Measurements from ENCODE around the gene MYO5B.

MYO5B gene

GRCh38 chr18:49966090-49966489, 228.9 kb downstream of the MYO5B start:
- WGBS (ENCODE audit: extremely low coverage, insufficient coverage, low lambda C conversion rate), result no CpG with 5 or more reads among the region's 3 CpGs

GRCh38 chr18:49963217-49963616, 231.7 kb downstream of the MYO5B start:
- H4K8ac ChIP-seq (ENCODE audit: low read depth, low read length), result no peak overlapping the region
- no peak overlapping the region for H3K9ac ChIP-seq (ENCODE audit: low read length)
- no peak overlapping the region for H2BK15ac ChIP-seq (replicated peaks; ENCODE audit: low read depth)
- H3K18ac ChIP-seq (ENCODE audit: low read length), result no peak overlapping the region
- H2AK5ac ChIP-seq (ENCODE audit: low read length), result no peak overlapping the region
- H3K4me3 ChIP-seq (ENCODE audit: low read length), result no peak overlapping the region
- no peaks in the 10 kb centered on the region for H3K79me2 ChIP-seq (ENCODE audit: control insufficient read depth, insufficient read depth, low read length)
- no peak for DNase-seq
- H3K27me3 ChIP-seq (ENCODE audit: insufficient read depth, low read length, poor library complexity), result no peaks in the 10 kb centered on the region
- no peak overlapping the region for H2BK120ac ChIP-seq (ENCODE audit: low read depth, low read length)
- no peak overlapping the region for H3K27ac ChIP-seq (ENCODE audit: low read depth, low read length)
- peaks cover 10% of the 10 kb centered on the region for H3K4me1 ChIP-seq (ENCODE audit: control insufficient read depth, low read depth, low read length)
- no peaks in the 10 kb centered on the region for H3K79me1 ChIP-seq (ENCODE audit: low read length)
- no peaks in the 10 kb centered on the region for H3K36me3 ChIP-seq (ENCODE audit: control insufficient read depth, insufficient read depth, low read length)
- H4K5ac ChIP-seq (ENCODE audit: low read length), result no peak overlapping the region
- no CpG with 5 or more reads among the region's 4 CpGs for WGBS (ENCODE audit: extremely low coverage, insufficient coverage, low lambda C conversion rate)
- no peak overlapping the region for H3K23ac ChIP-seq (ENCODE audit: low read length)
- H3K56ac ChIP-seq (ENCODE audit: low read length), result no peak overlapping the region
- H3K4ac ChIP-seq (ENCODE audit: low read depth, low read length), result no peak overlapping the region
- no peak overlapping the region for H2BK5ac ChIP-seq (ENCODE audit: low read length)
- H3K4me2 ChIP-seq (ENCODE audit: low read length), result no peak overlapping the region

More at GRCh38 chr18:49966090-49966489, 228.9 kb downstream of the MYO5B start:
- H3K18ac ChIP-seq (ENCODE audit: low read length), result no peak overlapping the region
- no peaks in the 10 kb centered on the region for H3K36me3 ChIP-seq (ENCODE audit: control insufficient read depth, insufficient read depth, low read length)
- no peak overlapping the region for H4K5ac ChIP-seq (ENCODE audit: low read length)
- no peaks in the 10 kb centered on the region for H3K79me1 ChIP-seq (ENCODE audit: low read length)
- no peak overlapping the region for H3K4me3 ChIP-seq (ENCODE audit: low read length)
- H3K79me2 ChIP-seq (ENCODE audit: control insufficient read depth, insufficient read depth, low read length), result no peaks in the 10 kb centered on the region
- DNase-seq, result no peak
- peak overlapping the region; percentile 29 for H3K56ac ChIP-seq (ENCODE audit: low read length)
- no peak overlapping the region for H3K23ac ChIP-seq (ENCODE audit: low read length)
- H3K9ac ChIP-seq (ENCODE audit: low read length), result no peak overlapping the region
- H2BK15ac ChIP-seq (replicated peaks; ENCODE audit: low read depth), result no peak overlapping the region
- H2AK5ac ChIP-seq (ENCODE audit: low read length), result no peak overlapping the region
- no peak overlapping the region for H3K27ac ChIP-seq (ENCODE audit: low read depth, low read length)
- no peak overlapping the region for H2BK5ac ChIP-seq (ENCODE audit: low read length)
- no peak overlapping the region for H2BK120ac ChIP-seq (ENCODE audit: low read depth, low read length)
- H3K27me3 ChIP-seq (ENCODE audit: insufficient read depth, low read length, poor library complexity), result no peaks in the 10 kb centered on the region
- H3K4me2 ChIP-seq (ENCODE audit: low read length), result no peak overlapping the region
- no peak overlapping the region for H3K4ac ChIP-seq (ENCODE audit: low read depth, low read length)
- no peaks in the 10 kb centered on the region for H3K4me1 ChIP-seq (ENCODE audit: control insufficient read depth, low read depth, low read length)
- H4K8ac ChIP-seq (ENCODE audit: low read depth, low read length), result no peak overlapping the region

GRCh38 chr18:49961271-49961670, 233.7 kb downstream of the MYO5B start:
- no peak overlapping the region for H2AK5ac ChIP-seq (ENCODE audit: low read length)
- no peak for DNase-seq
- H3K9ac ChIP-seq (ENCODE audit: low read length), result no peak overlapping the region
- no peak overlapping the region for H2BK120ac ChIP-seq (ENCODE audit: low read depth, low read length)
- H3K4ac ChIP-seq (ENCODE audit: low read depth, low read length), result no peak overlapping the region
- no peak overlapping the region for H2BK15ac ChIP-seq (replicated peaks; ENCODE audit: low read depth)
- H3K27me3 ChIP-seq (ENCODE audit: insufficient read depth, low read length, poor library complexity), result no peaks in the 10 kb centered on the region
- no peak overlapping the region for H3K23ac ChIP-seq (ENCODE audit: low read length)
- no CpG with 5 or more reads among the region's 2 CpGs for WGBS (ENCODE audit: extremely low coverage, insufficient coverage, low lambda C conversion rate)
- no peak overlapping the region for H4K5ac ChIP-seq (ENCODE audit: low read length)
- no peak overlapping the region for H4K8ac ChIP-seq (ENCODE audit: low read depth, low read length)
- no peaks in the 10 kb centered on the region for H3K36me3 ChIP-seq (ENCODE audit: control insufficient read depth, insufficient read depth, low read length)
- H3K27ac ChIP-seq (ENCODE audit: low read depth, low read length), result no peak overlapping the region
- H3K79me1 ChIP-seq (ENCODE audit: low read length), result no peaks in the 10 kb centered on the region
- H2BK5ac ChIP-seq (ENCODE audit: low read length), result no peak overlapping the region
- no peak overlapping the region for H3K4me2 ChIP-seq (ENCODE audit: low read length)
- H3K4me3 ChIP-seq (ENCODE audit: low read length), result no peak overlapping the region
- H3K56ac ChIP-seq (ENCODE audit: low read length), result no peak overlapping the region
- H3K79me2 ChIP-seq (ENCODE audit: control insufficient read depth, insufficient read depth, low read length), result no peaks in the 10 kb centered on the region
- peaks cover 10% of the 10 kb centered on the region for H3K4me1 ChIP-seq (ENCODE audit: control insufficient read depth, low read depth, low read length)
- H3K18ac ChIP-seq (ENCODE audit: low read length), result no peak overlapping the region

GRCh38 chr18:49960376-49960775, 234.6 kb downstream of the MYO5B start:
- Histone ChIP-seq H2BK5ac (ENCODE audit: low read length) (no peak overlapping the region), H3K4me1 (ENCODE audit: control insufficient read depth, low read depth, low read length) (peaks cover 10% of the 10 kb centered on the region), H3K9ac (ENCODE audit: low read length) (no peak overlapping the region), H3K4me3 (ENCODE audit: low read length) (no peak overlapping the region), H3K27ac (ENCODE audit: low read depth, low read length) (no peak overlapping the region), H3K36me3 (ENCODE audit: control insufficient read depth, insufficient read depth, low read length) (no peaks in the 10 kb centered on the region), H3K56ac (ENCODE audit: low read length) (no peak overlapping the region), H3K79me1 (ENCODE audit: low read length) (no peaks in the 10 kb centered on the region), H2AK5ac (ENCODE audit: low read length) (peak overlapping the region; percentile 48), H3K23ac (ENCODE audit: low read length) (no peak overlapping the region), H3K18ac (ENCODE audit: low read length) (no peak overlapping the region), H3K4ac (ENCODE audit: low read depth, low read length) (no peak overlapping the region), H4K5ac (ENCODE audit: low read length) (no peak overlapping the region), H3K79me2 (ENCODE audit: control insufficient read depth, insufficient read depth, low read length) (no peaks in the 10 kb centered on the region), H3K27me3 (ENCODE audit: insufficient read depth, low read length, poor library complexity) (no peaks in the 10 kb centered on the region), H2BK120ac (ENCODE audit: low read depth, low read length) (no peak overlapping the region), H3K4me2 (ENCODE audit: low read length) (no peak overlapping the region), H4K8ac (ENCODE audit: low read depth, low read length) (no peak overlapping the region), H2BK15ac (replicated peaks; ENCODE audit: low read depth) (no peak overlapping the region)
- WGBS (ENCODE audit: extremely low coverage, insufficient coverage, low lambda C conversion rate), result no CpG with 5 or more reads among the region's 4 CpGs
- no peak for DNase-seq

- peak overlapping the region; percentile 3 for H3K27ac ChIP-seq (ENCODE audit: low read depth, low read length)
These were observed 235.8 kb downstream of the MYO5B start for GRCh38 chr18:49959176-49959575.

GRCh38 chr18:49955263-49955662, 239.7 kb downstream of the MYO5B start:
- Histone ChIP-seq H2BK120ac (ENCODE audit: low read depth, low read length) (no peak overlapping the region), H4K8ac (ENCODE audit: low read depth, low read length) (no peak overlapping the region), H2BK5ac (ENCODE audit: low read length) (no peak overlapping the region), H4K5ac (ENCODE audit: low read length) (no peak overlapping the region), H2BK15ac (replicated peaks; ENCODE audit: low read depth) (no peak overlapping the region), H3K79me1 (ENCODE audit: low read length) (no peaks in the 10 kb centered on the region), H2AK5ac (ENCODE audit: low read length) (no peak overlapping the region), H3K27me3 (ENCODE audit: insufficient read depth, low read length, poor library complexity) (no peaks in the 10 kb centered on the region), H3K4me2 (ENCODE audit: low read length) (no peak overlapping the region), H3K56ac (ENCODE audit: low read length) (no peak overlapping the region), H3K79me2 (ENCODE audit: control insufficient read depth, insufficient read depth, low read length) (no peaks in the 10 kb centered on the region), H3K4me1 (ENCODE audit: control insufficient read depth, low read depth, low read length) (peaks cover 11% of the 10 kb centered on the region), H3K36me3 (ENCODE audit: control insufficient read depth, insufficient read depth, low read length) (no peaks in the 10 kb centered on the region), H3K23ac (ENCODE audit: low read length) (no peak overlapping the region), H3K4ac (ENCODE audit: low read depth, low read length) (no peak overlapping the region), H3K18ac (ENCODE audit: low read length) (no peak overlapping the region), H3K9ac (ENCODE audit: low read length) (no peak overlapping the region), H3K4me3 (ENCODE audit: low read length) (no peak overlapping the region), H3K27ac (ENCODE audit: low read depth, low read length) (no peak overlapping the region)
- no CpG with 5 or more reads among the region's 5 CpGs for WGBS (ENCODE audit: extremely low coverage, insufficient coverage, low lambda C conversion rate)
- no peak for DNase-seq

More at GRCh38 chr18:49959176-49959575, 235.8 kb downstream of the MYO5B start:
- Histone ChIP-seq H4K5ac (ENCODE audit: low read length) (no peak overlapping the region), H4K8ac (ENCODE audit: low read depth, low read length) (no peak overlapping the region), H3K9ac (ENCODE audit: low read length) (no peak overlapping the region), H3K4me1 (ENCODE audit: control insufficient read depth, low read depth, low read length) (peaks cover 10% of the 10 kb centered on the region), H3K79me2 (ENCODE audit: control insufficient read depth, insufficient read depth, low read length) (no peaks in the 10 kb centered on the region), H3K36me3 (ENCODE audit: control insufficient read depth, insufficient read depth, low read length) (no peaks in the 10 kb centered on the region), H2BK15ac (replicated peaks; ENCODE audit: low read depth) (no peak overlapping the region), H3K23ac (ENCODE audit: low read length) (no peak overlapping the region), H3K4me3 (ENCODE audit: low read length) (no peak overlapping the region), H3K18ac (ENCODE audit: low read length) (no peak overlapping the region), H3K27me3 (ENCODE audit: insufficient read depth, low read length, poor library complexity) (no peaks in the 10 kb centered on the region), H3K56ac (ENCODE audit: low read length) (no peak overlapping the region), H2AK5ac (ENCODE audit: low read length) (no peak overlapping the region), H3K4me2 (ENCODE audit: low read length) (no peak overlapping the region), H3K79me1 (ENCODE audit: low read length) (no peaks in the 10 kb centered on the region), H2BK5ac (ENCODE audit: low read length) (peak overlapping the region; percentile 12), H3K4ac (ENCODE audit: low read depth, low read length) (no peak overlapping the region), H2BK120ac (ENCODE audit: low read depth, low read length) (no peak overlapping the region)
- WGBS (ENCODE audit: extremely low coverage, insufficient coverage, low lambda C conversion rate), result no CpG with 5 or more reads among the region's 5 CpGs
- DNase-seq, result peak; percentile 72
